Osteocyte (in vitro differentiated cells): Measurements from ENCODE around the gene DISP2. TPM values are rescaled to one million over a fixed set of nuclear protein-coding genes. Genes with fewer than 3 reads are reported as not detected.

Experiments
- DNase-seq: peaks from one replicate; pipeline ENCODE4 v3.0.0; 2021; ENCODE audit warnings: mixed read lengths; ENCODE audit not compliant: unreplicated experiment; ENCODE audit errors: extremely low spot score
- H3K27ac Mint-ChIP-seq: one replicate; pipeline ENCODE4 v1.8.0; 2021; ENCODE audit warnings: mild to moderate bottlenecking, mixed read lengths; ENCODE audit not compliant: unreplicated experiment
- H3K27me3 Mint-ChIP-seq: one replicate; pipeline ENCODE4 v1.8.0; 2021; ENCODE audit warnings: mixed read lengths; ENCODE audit not compliant: unreplicated experiment
- H3K36me3 Mint-ChIP-seq: one replicate; pipeline ENCODE4 v1.8.0; 2021; ENCODE audit warnings: mixed read lengths; ENCODE audit not compliant: unreplicated experiment
- H3K4me1 Mint-ChIP-seq: one replicate; pipeline ENCODE4 v1.8.0; 2021; ENCODE audit warnings: mixed read lengths; ENCODE audit not compliant: unreplicated experiment
- H3K4me3 Mint-ChIP-seq: one replicate; pipeline ENCODE4 v1.8.0; 2021; ENCODE audit warnings: mild to moderate bottlenecking, moderate library complexity, mixed read lengths; ENCODE audit not compliant: unreplicated experiment
- H3K9me3 Mint-ChIP-seq: one replicate; pipeline ENCODE4 v1.8.0; 2021; ENCODE audit warnings: mixed read lengths; ENCODE audit not compliant: unreplicated experiment
- CTCF ChIP-seq: fragments of 200-600 bp; sonication (generic); IDR thresholded peaks from 2 replicates; pipeline ENCODE4 v1.5.0; 2021; ENCODE audit warnings: antibody characterized with exemption, mild to moderate bottlenecking, moderate library complexity
- total RNA-seq: library from RNA; stranded (reverse); gene quantifications from 2 replicates; pipeline ENCODE4 v1.2.1, GENCODE V29; 2021

Gene DISP2
- total RNA-seq, 1 donor from 2014 or later: 1.5 TPM

DNA sequence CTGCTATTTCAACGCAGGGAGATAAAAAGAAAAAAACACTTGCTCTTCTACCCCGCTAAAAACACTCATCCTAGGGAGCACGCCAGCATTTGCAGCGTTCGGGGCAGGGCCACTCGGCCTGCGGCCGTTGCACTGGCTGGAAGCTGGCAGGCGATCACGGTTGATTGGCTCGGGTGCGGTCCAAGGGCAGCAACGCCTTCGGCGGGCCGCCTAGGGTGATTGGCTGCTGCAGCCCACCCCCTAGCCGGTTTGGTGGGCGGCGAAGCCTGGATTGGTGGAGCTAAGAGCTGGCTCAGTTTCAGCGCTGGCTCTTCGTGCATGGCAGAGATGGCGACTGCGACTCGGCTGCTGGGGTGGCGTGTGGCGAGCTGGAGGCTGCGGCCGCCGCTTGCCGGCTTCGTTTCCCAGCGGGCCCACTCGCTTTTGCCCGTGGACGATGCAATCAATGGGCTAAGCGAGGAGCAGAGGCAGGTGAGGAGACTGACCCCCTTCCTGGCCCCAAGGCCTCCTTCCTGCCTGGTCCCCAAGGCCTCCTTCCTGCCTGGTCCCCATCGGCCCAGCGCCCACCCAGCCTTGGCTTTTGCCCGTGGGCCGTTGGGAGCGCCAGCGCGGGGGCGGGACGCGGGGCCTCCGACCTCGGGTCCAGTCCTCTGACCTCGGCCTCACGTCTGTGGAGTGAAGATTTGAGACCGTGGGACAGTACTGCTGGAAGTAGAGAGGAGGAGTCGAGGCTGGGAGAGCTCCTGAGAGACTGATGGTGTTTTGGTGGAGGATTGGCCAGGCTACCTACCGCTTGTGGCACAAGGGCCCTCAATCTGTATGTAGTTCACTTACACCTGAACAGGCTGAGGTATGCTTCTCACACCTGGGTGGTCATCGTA lies 47.7 kb downstream of the DISP2 start, which contains the start of gene IVD:
Gene IVD, plus strand, starts transcription at position 295 of the 881 bp plus-strand sequence. Its CDS starts 33 bp downstream, at position 328.
- Mint-ChIP-seq H3K9me3 (no peaks in the 10 kb centered on the region), H3K36me3 (peaks cover 10% of the 10 kb centered on the region), H3K27me3 (no peaks in the 10 kb centered on the region), H3K27ac (peak within 1 kb of the TSS; percentile 83), H3K4me3 (peak within 1 kb of the TSS; percentile 87), H3K4me1 (peaks cover 25% of the 10 kb centered on the region)
- DNase-seq: peak; percentile 99
- no peak for TF ChIP-seq CTCF

GRCh38 chr15:40407330-40407990 lies 49.4 kb downstream of the DISP2 start:
- peaks cover 25% of the 10 kb centered on the region for H3K36me3 Mint-ChIP-seq
- H3K27ac Mint-ChIP-seq: no peak overlapping the region
- no peak for DNase-seq
- no peaks in the 10 kb centered on the region for H3K27me3 Mint-ChIP-seq
- H3K9me3 Mint-ChIP-seq: no peaks in the 10 kb centered on the region
- H3K4me3 Mint-ChIP-seq: peak overlapping the region; percentile 40
- H3K4me1 Mint-ChIP-seq: peaks cover 25% of the 10 kb centered on the region
- TF ChIP-seq CTCF: no peak

DNA sequence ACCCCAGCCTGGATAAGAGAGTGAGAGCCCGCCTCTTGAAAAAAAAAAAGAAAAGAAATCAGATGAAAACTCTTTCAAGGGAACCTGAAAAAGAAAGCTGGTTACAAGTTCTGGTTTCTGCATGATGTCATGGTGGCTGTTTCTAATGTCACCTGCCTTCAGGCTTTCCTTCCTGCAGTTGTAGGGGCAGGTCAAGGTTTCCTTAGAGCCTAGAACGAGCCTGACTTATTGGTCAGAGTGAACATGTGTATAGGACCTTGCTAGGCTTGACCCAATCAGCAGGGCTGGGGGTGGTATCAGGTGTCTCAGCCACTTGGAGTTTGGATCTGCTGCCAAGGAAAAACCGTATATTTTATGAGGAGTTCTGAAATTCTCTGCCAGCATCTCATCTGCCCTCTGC lies 51.3 kb downstream of the DISP2 start:
- Mint-ChIP-seq H3K4me3 (no peak overlapping the region), H3K27me3 (no peaks in the 10 kb centered on the region), H3K9me3 (no peaks in the 10 kb centered on the region), H3K27ac (no peak overlapping the region), H3K36me3 (peaks cover 34% of the 10 kb centered on the region), H3K4me1 (peaks cover 25% of the 10 kb centered on the region)
- TF ChIP-seq CTCF: no peak
- DNase-seq: no peak

GRCh38 chr15:40410476-40410875 lies 52.5 kb downstream of the DISP2 start:
- H3K4me1 Mint-ChIP-seq: peaks cover 15% of the 10 kb centered on the region
- no peaks in the 10 kb centered on the region for H3K9me3 Mint-ChIP-seq
- no peak for TF ChIP-seq CTCF
- no peak for DNase-seq
- peaks cover 42% of the 10 kb centered on the region for H3K36me3 Mint-ChIP-seq
- H3K27ac Mint-ChIP-seq: no peak overlapping the region
- no peaks in the 10 kb centered on the region for H3K27me3 Mint-ChIP-seq
- no peak overlapping the region for H3K4me3 Mint-ChIP-seq
